Heart left ventricle (tissue), 16 donors: ENCODE results near the gene RRP8. TPM values are rescaled to one million over a fixed set of nuclear protein-coding genes. Genes with fewer than 3 reads are reported as not detected.
A peak's percentile ranks its signal among the peaks of the same experiment; 100 is the strongest.

Source experiments
- ATAC-seq, 4 donors: fragments of 200-7000 bp; cut with Tn5 transposase; one replicate each; pipeline ENCODE4 v1.9.1; 2020 to 2022; ENCODE audit warnings: moderate library complexity in 4 of 4, mild to moderate bottlenecking in 3 of 4, moderate number of reproducible peaks in 1 of 4
- DNase-seq, 5 donors: peaks; one replicate each; pipeline ENCODE4 v3.0.0-alpha.2; 2020
- H3K27ac ChIP-seq, 12 donors: fragments of 200-600 bp; sonication (generic) in 4 of 12; one replicate each; pipeline versions ENCODE4 v1.5.0 to v1.8.0; 2016 to 2022; ENCODE audit warnings: mild to moderate bottlenecking in 2 of 12
- H3K27me3 ChIP-seq, 9 donors: fragments of 200-600 bp; sonication (generic) in 2 of 9; one replicate each; pipeline versions ENCODE4 v1.5.1 to v1.8.0; 2016 to 2022; ENCODE audit warnings: mild to moderate bottlenecking in 3 of 9
- H3K36me3 ChIP-seq, 9 donors: fragments of 200-600 bp; sonication (generic) in 2 of 9; one replicate each; pipeline versions ENCODE4 v1.5.0 to v1.8.0; 2018 to 2022; ENCODE audit warnings: mild to moderate bottlenecking in 2 of 9
- H3K4me1 ChIP-seq, 12 donors: fragments of 200-600 bp; sonication (generic) in 4 of 12; one replicate each; pipeline versions ENCODE4 v1.5.0 to v1.8.0; 2016 to 2022; ENCODE audit warnings: mild to moderate bottlenecking in 3 of 12
- H3K4me3 ChIP-seq, 12 donors: fragments of 200-600 bp; sonication (generic) in 4 of 12; one replicate each; pipeline versions ENCODE4 v1.5.0 to v1.8.0; 2017 to 2022; ENCODE audit warnings: mild to moderate bottlenecking in 9 of 12, moderate library complexity in 4 of 12
- H3K9me3 ChIP-seq, 12 donors: fragments of 200-600 bp; sonication (generic) in 4 of 12; one replicate each; pipeline versions ENCODE4 v1.5.0 to v1.8.0; 2016 to 2022; ENCODE audit warnings: mild to moderate bottlenecking in 1 of 12
- POLR2A ChIP-seq, 2 donors: fragments of 450-650 bp; IDR thresholded peaks; one replicate each; pipeline ENCODE4 v1.6.1; 2017; ENCODE audit warnings: antibody characterized with exemption in 2 of 2, mild to moderate bottlenecking in 2 of 2, moderate library complexity in 2 of 2
- WGBS, 4 donors: extraction: QIAGEN DNeasy Blood & Tissue Kit in 2 of 4; methylation state at CpG; one replicate each; pipeline versions ENCODE4 v1.1.5 to v1.1.7; 2013 to 2018; 5-methylcytosine and 5-hydroxymethylcytosine counted together
- intact Hi-C, 10 donors: fragments of 100-400 bp; cut with DNase I; formaldehyde crosslinking; loops; one replicate each; pipeline versions ENCODE4 v1.11.1 to v1.14.2; 2022
- polyA plus RNA-seq, 2 donors: library from polyadenylated mRNA; stranded (reverse); fragments of 200-250 nt; gene quantifications; one replicate each; pipeline ENCODE4 v1.2.3, GENCODE V29; 2013
- total RNA-seq, 9 donors: library from RNA; depleted of rRNA in 2 of 9; stranded (reverse); fragments of >200 nt in 2 of 9; fragmentation: NEBNext Ultra II Directional in 3 of 9; extraction: Animal tissue kit (Norgen Biotek cat#: 25700) in 3 of 9; gene quantifications; one replicate each; pipeline versions ENCODE4 v1.1.0 to v1.2.4, GENCODE V29; 2016 to 2023
- TF ChIP-seq, protein P1 (sequence below), 12 donors: fragments of 200-600 bp; sonication (generic) in 4 of 12; IDR thresholded peaks; one replicate each; pipeline versions ENCODE4 v1.5.0 to v1.8.0; 2018 to 2022; ENCODE audit warnings: antibody characterized with exemption in 12 of 12, mild to moderate bottlenecking in 5 of 12
- donor health status: ischemic (EF 13 %, LVEDD 7.1; RV severe dilation, severe dysfunction).
- donor health status: healthy with polysubstance abuse.
- donor health status: DM: no; HTN: yes; CAD: no.
- donor health status: DM: no; HTN: no; CAD: no.
- donor health status: ischemic (EF 25% LVEDD 6.9; RV normal size, moderate dysfunction).
- donor health status: ischemic (EF 25% LVEDD 5.7; RV mildly dilated, moderate dysfunction).
- donor health status: healthy.
- donor health status: DM: yes; HTN: yes; CAD: no.
- donor health status: ischemic (EF 35%, LVEDD 5.7; RV mildly dilated, moderate dysfunction).
- donor health status: nonischemic (EF 11% LVEDD 7.7; RV severe dilation, severe dysfunction).
- donor health status: DM: yes; HTN: yes; CAD: no.
- donor health status: PGD.
- donor health status: ischemic (EF 29% LVEDD 5.4; RV normal size, mild dysfunction).
- donor health status: nonischemic (EF 23%, LVEDD 6.1; RV moderate dilation, normal function).

RRP8 gene
- total and polyA plus RNA-seq, 11 donors, result 11.2 to 23.5 (median 17.4) TPM

DNA sequence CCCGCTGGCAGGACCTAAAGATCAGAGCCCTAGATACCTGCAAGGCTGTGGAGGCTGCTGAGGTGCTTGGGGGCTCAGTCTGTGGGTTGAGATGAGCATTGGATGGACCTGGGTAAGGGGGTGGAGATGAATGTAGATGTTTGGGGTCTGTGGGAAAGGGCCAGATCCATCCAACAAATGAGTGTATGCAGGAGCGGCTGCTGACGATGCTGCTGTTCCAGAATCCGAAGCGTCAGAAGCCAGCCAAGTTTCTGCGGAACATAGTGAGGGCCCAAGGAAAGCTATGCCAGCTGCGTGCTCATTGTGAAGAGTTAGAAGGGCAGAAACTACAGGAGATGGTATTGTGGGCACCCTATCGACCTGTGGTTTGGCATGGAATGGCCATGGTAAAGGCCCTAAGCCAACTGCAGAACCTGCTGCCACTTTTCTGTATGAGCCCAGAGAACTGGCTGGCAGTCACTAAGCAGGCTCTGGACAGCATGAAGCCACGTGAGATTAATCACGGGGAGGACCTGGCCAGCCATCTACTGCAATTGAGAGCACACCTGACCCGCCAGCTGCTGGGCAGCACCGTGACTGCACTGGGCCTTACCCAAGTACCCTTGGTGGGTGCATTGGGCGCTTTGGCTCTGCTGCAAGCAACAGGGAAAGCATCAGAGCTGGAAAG, 36.6 kb downstream of the RRP8 start:
- TF ChIP-seq, protein P1, sequence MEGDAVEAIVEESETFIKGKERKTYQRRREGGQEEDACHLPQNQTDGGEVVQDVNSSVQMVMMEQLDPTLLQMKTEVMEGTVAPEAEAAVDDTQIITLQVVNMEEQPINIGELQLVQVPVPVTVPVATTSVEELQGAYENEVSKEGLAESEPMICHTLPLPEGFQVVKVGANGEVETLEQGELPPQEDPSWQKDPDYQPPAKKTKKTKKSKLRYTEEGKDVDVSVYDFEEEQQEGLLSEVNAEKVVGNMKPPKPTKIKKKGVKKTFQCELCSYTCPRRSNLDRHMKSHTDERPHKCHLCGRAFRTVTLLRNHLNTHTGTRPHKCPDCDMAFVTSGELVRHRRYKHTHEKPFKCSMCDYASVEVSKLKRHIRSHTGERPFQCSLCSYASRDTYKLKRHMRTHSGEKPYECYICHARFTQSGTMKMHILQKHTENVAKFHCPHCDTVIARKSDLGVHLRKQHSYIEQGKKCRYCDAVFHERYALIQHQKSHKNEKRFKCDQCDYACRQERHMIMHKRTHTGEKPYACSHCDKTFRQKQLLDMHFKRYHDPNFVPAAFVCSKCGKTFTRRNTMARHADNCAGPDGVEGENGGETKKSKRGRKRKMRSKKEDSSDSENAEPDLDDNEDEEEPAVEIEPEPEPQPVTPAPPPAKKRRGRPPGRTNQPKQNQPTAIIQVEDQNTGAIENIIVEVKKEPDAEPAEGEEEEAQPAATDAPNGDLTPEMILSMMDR (IDR thresholded peaks at IDR 0.05), result no peak
- TF ChIP-seq POLR2A (IDR thresholded peaks at IDR 0.05), result no peak

DNA sequence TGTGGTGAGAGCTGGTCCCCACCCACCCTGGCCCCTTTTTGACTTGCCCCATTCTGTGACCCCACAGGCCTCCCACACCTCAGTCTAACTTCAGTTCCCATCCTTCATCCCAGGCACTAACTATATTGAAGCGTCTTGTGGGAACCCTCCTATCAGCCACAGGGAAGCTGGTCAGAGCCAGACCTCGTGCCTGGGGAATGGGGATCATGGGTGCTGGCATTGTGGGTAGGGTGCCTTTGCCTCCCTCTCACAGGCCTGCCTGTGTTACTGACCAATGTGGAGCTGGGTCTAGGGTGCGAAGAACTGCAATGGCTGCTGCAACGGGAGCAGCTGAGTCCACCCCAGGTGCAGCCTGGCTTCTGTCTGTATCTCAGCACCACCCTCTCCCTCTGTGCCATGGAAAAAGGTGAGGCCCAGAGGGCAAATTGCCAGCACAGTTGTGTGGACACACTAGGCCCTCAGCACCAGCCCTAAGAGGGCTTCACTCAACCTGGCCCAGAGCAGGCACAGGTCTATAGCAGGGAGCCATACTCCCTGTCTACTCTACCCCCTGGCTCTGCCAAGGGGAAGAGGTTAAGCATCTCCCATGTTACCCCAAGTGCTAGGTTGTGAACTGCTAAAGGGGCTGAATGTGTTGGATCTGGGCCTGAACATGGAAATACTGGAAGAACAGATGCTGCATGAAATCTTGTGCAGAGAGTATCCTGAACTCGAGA, 37.3 kb downstream of the RRP8 start:
- TF ChIP-seq POLR2A (IDR thresholded peaks at IDR 0.05), result no peak
- TF ChIP-seq, protein P1 (IDR thresholded peaks at IDR 0.05), result no peak
- intact Hi-C loops, result no loop called here
- no peaks in the 10 kb centered on the region for H3K27me3 ChIP-seq
- ATAC-seq (no peak), DNase-seq (no peak)
- H3K27ac ChIP-seq, result no peak overlapping the region
- 94 to 96% (median 95%) methylated on average over 5 of the region's 5 CpGs for WGBS, 4 donors
- H3K4me1 ChIP-seq, result peaks cover 0 to 24% (median 9%) of the 10 kb centered on the region in 12 donors
- H3K9me3 ChIP-seq, result no peaks in the 10 kb centered on the region
- H3K36me3 ChIP-seq, result peaks cover 0 to 12% (median 0%) of the 10 kb centered on the region in 9 donors
- no peak overlapping the region for H3K4me3 ChIP-seq

More for the DNA sequence above, 36.6 kb downstream of the RRP8 start:
- WGBS, 4 donors, result 66 to 86% (median 75%) methylated on average over 9 to 13 of the region's 13 CpGs
- Histone ChIP-seq H3K9me3 (no peaks in the 10 kb centered on the region), H3K4me1 (peaks cover 0 to 24% (median 9%) of the 10 kb centered on the region in 12 donors), H3K27ac (peak overlapping the region in 1 of 12 donors; percentile 33), H3K27me3 (no peaks in the 10 kb centered on the region), H3K4me3 (no peak overlapping the region), H3K36me3 (peaks cover 0 to 12% (median 0%) of the 10 kb centered on the region in 9 donors)
- DNase-seq (peak in 1 of 5 donors; percentile 53), ATAC-seq (peak; percentile 17 to 63 (median 25))
- intact Hi-C loops, result no loop called here

- intact Hi-C loops, result no loop called here
- Histone ChIP-seq H3K9me3 (no peaks in the 10 kb centered on the region), H3K4me3 (no peak overlapping the region), H3K27me3 (no peaks in the 10 kb centered on the region), H3K27ac (no peak overlapping the region), H3K36me3 (peaks cover 0 to 6% (median 0%) of the 10 kb centered on the region in 9 donors), H3K4me1 (peaks cover 0 to 24% (median 9%) of the 10 kb centered on the region in 12 donors)
- TF ChIP-seq, protein P1 (IDR thresholded peaks at IDR 0.05), result no peak
- no peak for TF ChIP-seq POLR2A (IDR thresholded peaks at IDR 0.05)
- ATAC-seq (no peak), DNase-seq (no peak)
- WGBS, 4 donors, result 94 to 96% (median 95%) methylated on average over 2 of the region's 2 CpGs
These were observed 38.1 kb downstream of the RRP8 start for GRCh38 chr11:6565325-6565724.

- H3K36me3 ChIP-seq, result peaks cover 0 to 6% (median 0%) of the 10 kb centered on the region in 9 donors
- H3K27ac ChIP-seq, result no peak overlapping the region
- ATAC-seq (no peak), DNase-seq (no peak)
- peaks cover 0 to 27% (median 7%) of the 10 kb centered on the region in 12 donors for H3K4me1 ChIP-seq
- H3K27me3 ChIP-seq, result no peaks in the 10 kb centered on the region
- H3K9me3 ChIP-seq, result no peaks in the 10 kb centered on the region
- intact Hi-C loops, result no loop called here
- TF ChIP-seq POLR2A (IDR thresholded peaks at IDR 0.05), result no peak
- TF ChIP-seq, protein P1 (IDR thresholded peaks at IDR 0.05), result no peak
- WGBS, 4 donors, result 74 to 93% (median 85%) methylated on average over 6 to 10 of the region's 10 CpGs
- H3K4me3 ChIP-seq, result no peak overlapping the region
These were observed 39.7 kb downstream of the RRP8 start for GRCh38 chr11:6563667-6564066.
